GM12878 (cell line): ENCODE data around the gene MYCN. TPM values are rescaled to one million over a fixed set of nuclear protein-coding genes. Genes with fewer than 3 reads are reported as not detected.

Experiments used
- ATAC-seq: fragments of 200-7000 bp; cut with Tn5 transposase; 3 replicates; pipeline ENCODE4 v1.9.1; 2020; ENCODE audit warnings: mild to moderate bottlenecking, moderate library complexity
- BruUV-seq: library from RNA; stranded (reverse); fragments of 400-500 nt; replicated peaks from 2 replicates; lab custom pipeline; 2021; lab: Mats Ljungman, UMichigan
- CTCF ChIA-PET: fragments of 300-600 bp; sonication (Branson Sonifier 250); formaldehyde crosslinking; extraction: SDS; loops from one replicate; lab custom pipeline; 2021; ENCODE audit warnings: inconsistent platforms; lab: Yijun Ruan, JAX
- POLR2A ChIA-PET: fragments of 350-600 bp; formaldehyde crosslinking; extraction: SDS; loops from one replicate; lab custom pipeline; 2021; ENCODE audit warnings: inconsistent platforms; lab: Charles Lee
- RAD21 ChIA-PET: fragments of 300-600 bp; sonication (Branson Sonifier 250); formaldehyde crosslinking; loops from one replicate; lab custom pipeline; 2023; ENCODE audit warnings: antibody characterized with exemption; ENCODE audit not compliant: unreplicated experiment; lab: Charles Lee
- SMC1A ChIA-PET: fragments of 300-600 bp; sonication (Branson Sonifier 250); formaldehyde crosslinking; loops from one replicate; lab custom pipeline; 2023; ENCODE audit not compliant: unreplicated experiment, uncharacterized antibody; lab: Charles Lee
- DNase-seq: peaks from one replicate; pipeline ENCODE4 v3.0.0-alpha.2; 2011; ENCODE audit warnings: low read depth, low spot score
- FAIRE-seq: peaks from 3 replicates; lab custom pipeline; 2011; peaks lifted over from hg19 to GRCh38; lab: Jason Lieb, UNC
- H2AFZ ChIP-seq: 2 replicates; pipeline ENCODE4 v1.6.0; 2011; ENCODE audit warnings: low read depth, low read length, control low read depth; ENCODE audit not compliant: control insufficient read depth
- H3K27ac ChIP-seq: 2 replicates; pipeline ENCODE4 v1.5.1; 2011; ENCODE audit warnings: control low read depth; ENCODE audit not compliant: control insufficient read depth, insufficient read depth
- H3K27me3 ChIP-seq, 2 experiments: replicated peaks in 1 of 2; 2 replicates each; pipeline versions ENCODE4 v1.6.0 to v1.6.1; 2011; ENCODE audit warnings: low read length in 1 of 2; ENCODE audit not compliant: control insufficient read depth in 2 of 2, insufficient read depth in 2 of 2
- H3K36me3 ChIP-seq, 2 experiments: 2 replicates each; pipeline ENCODE4 v1.5.1; 2011; ENCODE audit warnings: low read length in 1 of 2; ENCODE audit not compliant: control insufficient read depth in 2 of 2, insufficient read depth in 2 of 2
- H3K4me1 ChIP-seq: 2 replicates; pipeline ENCODE4 v1.6.1; 2011; ENCODE audit warnings: mild to moderate bottlenecking, low read length, moderate library complexity, mixed read lengths; ENCODE audit not compliant: control insufficient read depth, insufficient read depth
- H3K4me2 ChIP-seq: 2 replicates; pipeline ENCODE4 v1.6.0; 2011; ENCODE audit warnings: control low read depth; ENCODE audit not compliant: control insufficient read depth, insufficient read depth
- H3K4me3 ChIP-seq: fragments of 200-600 bp; sonication (generic); 2 replicates; pipeline ENCODE4 v1.5.1; 2016
- H3K79me2 ChIP-seq: 2 replicates; pipeline ENCODE4 v1.6.0; 2011; ENCODE audit warnings: low read length; ENCODE audit not compliant: control insufficient read depth, insufficient read depth
- H3K9ac ChIP-seq: 2 replicates; pipeline ENCODE4 v1.8.0; 2011; ENCODE audit warnings: low read length, control low read depth, mixed read lengths; ENCODE audit not compliant: control insufficient read depth, insufficient read depth
- H3K9me3 ChIP-seq: replicated peaks from 3 replicates; pipeline ENCODE4 v1.5.1; 2011; ENCODE audit warnings: mild to moderate bottlenecking, low read length; ENCODE audit not compliant: control insufficient read depth, insufficient read depth
- H4K20me1 ChIP-seq: 2 replicates; pipeline ENCODE4 v1.6.0; 2011; ENCODE audit not compliant: control insufficient read depth, insufficient read depth
- BCL3 ChIP-seq: IDR thresholded peaks from 2 replicates; pipeline ENCODE4 v1.6.1; 2011; ENCODE audit warnings: borderline replicate concordance, low read depth, mild to moderate bottlenecking, moderate library complexity, low read length; ENCODE audit not compliant: insufficient read depth, poor library complexity, severe bottlenecking
- CHD1 ChIP-seq: IDR thresholded peaks from 2 replicates; pipeline ENCODE4 v1.6.1; 2012; ENCODE audit warnings: low read depth, low read length, improper control_type of control experiment
- CTCF ChIP-seq, 3 experiments: IDR thresholded peaks in 2 of 3; conservative IDR thresholded peaks in 1 of 3; 2 replicates each; pipeline ENCODE4 v1.5.1; 2011; ENCODE audit warnings: low read depth in 3 of 3, low read length in 3 of 3, mild to moderate bottlenecking in 3 of 3, control low read depth in 2 of 3, moderate library complexity in 2 of 3, inconsistent platforms in 1 of 3, mixed read lengths in 1 of 3; ENCODE audit not compliant: control insufficient read depth in 2 of 3, insufficient read depth in 1 of 3; ENCODE audit errors: extremely low read depth in 1 of 3
- ESRRA ChIP-seq: IDR thresholded peaks from 2 replicates; pipeline ENCODE4 v1.6.1; 2012; ENCODE audit warnings: mild to moderate bottlenecking, low read length, improper control_type of control experiment
- GABPA ChIP-seq: IDR thresholded peaks from 2 replicates; pipeline ENCODE4 v1.6.1; 2014; ENCODE audit warnings: antibody characterized with exemption, low read depth, mild to moderate bottlenecking, inconsistent platforms
- IKZF1 ChIP-seq: fragments of 450-650 bp; conservative IDR thresholded peaks from 2 replicates; pipeline ENCODE4 v1.6.1; 2017; ENCODE audit warnings: antibody characterized with exemption, mild to moderate bottlenecking
- KAT2A ChIP-seq: conservative IDR thresholded peaks from 2 replicates; pipeline ENCODE4 v1.6.1; 2011; ENCODE audit warnings: low read depth, low read length; ENCODE audit not compliant: control insufficient read depth
- MTA3 ChIP-seq: IDR thresholded peaks from 2 replicates; pipeline ENCODE4 v1.6.1; 2012; ENCODE audit warnings: low read length, inconsistent platforms, borderline replicate concordance
- NR2C1 ChIP-seq: fragments of 450-650 bp; IDR thresholded peaks from 2 replicates; pipeline ENCODE4 v1.6.1; 2017; ENCODE audit warnings: antibody characterized with exemption, mild to moderate bottlenecking, moderate library complexity
- NR2F1 ChIP-seq: fragments of 450-650 bp; conservative IDR thresholded peaks from 2 replicates; pipeline ENCODE4 v1.6.1; 2017; ENCODE audit warnings: mild to moderate bottlenecking
- SRF ChIP-seq, 2 experiments: IDR thresholded peaks; 2 replicates each; pipeline ENCODE4 v1.6.1; 2011; ENCODE audit warnings: low read depth in 2 of 2, low read length in 2 of 2, mild to moderate bottlenecking in 1 of 2, moderate library complexity in 1 of 2
- ZNF274 ChIP-seq: IDR thresholded peaks from one replicate; pipeline ENCODE4 v1.8.0; 2011; ENCODE audit not compliant: insufficient read length, insufficient read depth
- WGBS: methylation state at CpG from one replicate; pipeline ENCODE4 v1.1.6; 2016; ENCODE audit warnings: low lambda C conversion rate; ENCODE audit not compliant: insufficient replicate concordance, insufficient coverage; ENCODE audit errors: missing lambda C conversion rate; 5-methylcytosine and 5-hydroxymethylcytosine counted together
- in situ Hi-C: fragments of 300-500 bp; cut with MboI; formaldehyde crosslinking; loops from 9 replicates; pipeline ENCODE4 v1.14.3; 2018; ENCODE audit warnings: mixed read lengths
- intact Hi-C: fragments of 100-400 bp; cut with micrococcal nuclease; formaldehyde crosslinking; loops from one replicate; pipeline ENCODE4 v1.14.2; 2022; ENCODE audit not compliant: unreplicated experiment
- polyA plus RNA-seq, 11 experiments: library from polyadenylated mRNA; depleted of rRNA in 4 of 11; unstranded in 6 of 11; stranded (reverse) in 5 of 11; fragments of >200 nt; fragmentation: Nextera tagmentation in 4 of 11; fragmentation: Illumina TruSeq in 1 of 11; extraction: Ambion mirVana in 4 of 11; extraction: Trizol in 1 of 11; gene quantifications; 1 replicate in 1 of 11; 2 replicates in 10 of 11; pipeline versions ENCODE4 v1.2.1 to v1.2.3, GENCODE V29; 2011 to 2016; ENCODE audit warnings: inconsistent platforms in 2 of 11, missing spikeins in 2 of 11, low read depth in 1 of 11
- total RNA-seq, 4 experiments: library from RNA; depleted of rRNA in 3 of 4; stranded (reverse); fragments of >200 nt in 3 of 4; fragmentation: Illumina TruSeq in 1 of 4; extraction: Trizol in 1 of 4; gene quantifications; 2 replicates each; pipeline versions ENCODE4 v1.2.1 to v1.2.3, GENCODE V29; 2013 to 2021

MYCN gene
- total and polyA plus RNA-seq, 10 of the 15 experiments (the other 5 are each of a cell fraction or from before 2014, with no cell fraction given) = not detected

- Histone ChIP-seq H3K9me3 (no peaks in the 10 kb centered on the region), H3K27me3 (no peaks in the 10 kb centered on the region; a peak in 1 of 4 replicates), H2AFZ (no peak overlapping the region), H3K4me1 (no peaks in the 10 kb centered on the region), H4K20me1 (no peaks in the 10 kb centered on the region), H3K9ac (no peak overlapping the region), H3K27ac (no peak overlapping the region), H3K4me2 (no peak overlapping the region), H3K79me2 (no peaks in the 10 kb centered on the region), H3K36me3 (no peaks in the 10 kb centered on the region), H3K4me3 (no peak overlapping the region)
- DNase-seq = no peak
- ChIA-PET POLR2A (no interaction called here), CTCF (no interaction called here), RAD21 (no interaction called here), SMC1A (no interaction called here)
- BruUV-seq = no TSS peak
- 30% methylated on average over 9 of the region's 9 CpGs for WGBS
- ATAC-seq = no peak; the same call in 2 of the 3 replicates
- FAIRE-seq = no peak
- no peak for TF ChIP-seq NR2F1
- TF ChIP-seq SRF (IDR thresholded peaks at IDR 0.05; ENCODE audit: low read depth in 2 of 2, low read length in 2 of 2) = no peak
- TF ChIP-seq BCL3 = no peak
- TF ChIP-seq MTA3 = no peak
- no peak for TF ChIP-seq GABPA
- TF ChIP-seq ESRRA = no peak
- TF ChIP-seq CTCF (IDR thresholded peaks at IDR 0.05 in 2 of 3, conservative IDR thresholded peaks at IDR 0.05 in 1 of 3; ENCODE audit: control insufficient read depth in 2 of 3, extremely low read depth in 1 of 3, insufficient read depth in 1 of 3, low read depth in 3 of 3, low read length in 3 of 3) = no peak
- no peak for TF ChIP-seq NR2C1
- TF ChIP-seq IKZF1 = no peak
- TF ChIP-seq KAT2A = no peak
- TF ChIP-seq CHD1 = no peak
- TF ChIP-seq ZNF274 = no peak
- in situ Hi-C loops = no loop called here
- intact Hi-C loops = no loop called here
These were observed 27.2 kb upstream of the MYCN start for GRCh38 chr2:15913146-15913545.
